HG03139 (cell line): ENCODE results near the gene RAB26.
A peak's percentile ranks its signal among the peaks of the same experiment; 100 is the strongest.

ENCODE experiments used
- ATAC-seq: cut with Tn5 transposase; IDR thresholded peaks from one replicate; pipeline ENCODE4 v1.9.1; 2021; ENCODE audit not compliant: unreplicated experiment

Gene RAB26

GRCh38 chr16:2142942-2143877 lies 5.2 kb upstream of the RAB26 start:
- ATAC-seq = no peak

GRCh38 chr16:2143878-2144485 lies 4.4 kb upstream of the RAB26 start:
- no peak for ATAC-seq

- ATAC-seq = no peak
Measured at GRCh38 chr16:2145843-2146242, 2.6 kb upstream of the RAB26 start.

GRCh38 chr16:2147378-2147777 lies 1.0 kb upstream of the RAB26 start:
- ATAC-seq = no peak

GRCh38 chr16:2148714-2149629 lies 547 bp downstream of the RAB26 start:
- no peak for ATAC-seq

GRCh38 chr16:2149630-2150417 lies 1.4 kb downstream of the RAB26 start:
- no peak for ATAC-seq

- no peak for ATAC-seq
Measured at GRCh38 chr16:2150418-2151187, 2.2 kb downstream of the RAB26 start.

GRCh38 chr16:2151188-2152091 lies 3.0 kb downstream of the RAB26 start:
- ATAC-seq = no peak

- no peak for ATAC-seq
Measured at GRCh38 chr16:2152695-2153506, 4.5 kb downstream of the RAB26 start.

GRCh38 chr16:2154533-2155090 lies 6.2 kb downstream of the RAB26 start:
- no peak for ATAC-seq

GRCh38 chr16:2155091-2155950 lies 6.9 kb downstream of the RAB26 start, which contains the start of gene TRAF7:
Gene TRAF7 (plus strand): TSS chr16:2155782. CDS start chr16:2163921, 8,139 bp downstream.
- peak; percentile 78 for ATAC-seq

GRCh38 chr16:2155977-2156848 lies 7.8 kb downstream of the RAB26 start:
- ATAC-seq = no peak

- ATAC-seq = no peak
Measured at GRCh38 chr16:2156849-2157224, 8.4 kb downstream of the RAB26 start.

- ATAC-seq = no peak
Measured at GRCh38 chr16:2157480-2158261, 9.2 kb downstream of the RAB26 start.

GRCh38 chr16:2158262-2158638 lies 9.8 kb downstream of the RAB26 start:
- ATAC-seq = no peak
